ENCODE results near the gene TAS1R2. TPM values are rescaled to one million over a fixed set of nuclear protein-coding genes. Genes with fewer than 3 reads are reported as not detected.

TAS1R2 gene
- total and polyA plus RNA-seq, 9 of the 15 experiments (the other 6 are each of a cell fraction or from before 2014, with no cell fraction given), result not detected

DNA sequence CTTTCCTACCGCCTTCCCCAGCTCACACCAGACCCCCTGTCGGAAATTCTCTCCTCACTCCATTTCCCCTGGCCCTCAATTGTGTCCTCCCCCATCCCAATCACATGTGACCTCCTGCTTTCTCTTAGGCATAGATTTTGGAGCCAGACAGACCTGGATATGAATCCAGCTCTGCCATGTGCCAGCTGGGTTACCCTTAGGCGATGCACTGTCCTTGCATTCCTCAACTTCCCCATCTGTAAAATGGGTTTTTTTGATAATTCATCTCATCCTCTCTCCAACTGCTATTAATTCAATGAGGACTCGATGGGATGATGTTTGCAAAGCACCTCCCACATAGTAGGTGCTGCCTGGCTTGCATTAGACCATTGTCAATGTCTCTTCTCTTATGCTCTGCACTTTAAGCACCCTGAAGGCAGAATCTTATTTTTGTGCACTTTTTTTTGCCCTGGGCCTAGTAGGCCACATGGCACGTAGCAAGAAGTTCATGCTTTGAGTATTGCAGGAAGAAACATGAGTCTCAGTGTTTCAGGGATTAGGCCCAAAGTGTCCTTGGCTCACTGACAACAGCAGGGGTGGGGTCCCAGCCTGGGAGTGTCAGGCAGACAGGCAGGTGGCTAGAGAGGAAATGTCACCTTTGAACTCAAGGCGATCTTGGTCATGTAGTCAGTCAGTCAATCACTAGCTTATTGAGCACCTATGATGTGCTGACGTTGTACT is 47.6 kb downstream of the TAS1R2 start (continued):
- no peak for TF ChIP-seq ZNF197 (CRISPR knock-in tag; IDR thresholded peaks at IDR 0.05; ENCODE audit: low read depth)
- TF ChIP-seq SMAD4 (CRISPR knock-in tag; conservative IDR thresholded peaks at IDR 0.05), result no peak
- TF ChIP-seq MECOM (CRISPR knock-in tag; IDR thresholded peaks at IDR 0.05), result no peak
- TF ChIP-seq WHSC1 (IDR thresholded peaks at IDR 0.05; ENCODE audit: low read length), result no peak
- TF ChIP-seq, protein P1, sequence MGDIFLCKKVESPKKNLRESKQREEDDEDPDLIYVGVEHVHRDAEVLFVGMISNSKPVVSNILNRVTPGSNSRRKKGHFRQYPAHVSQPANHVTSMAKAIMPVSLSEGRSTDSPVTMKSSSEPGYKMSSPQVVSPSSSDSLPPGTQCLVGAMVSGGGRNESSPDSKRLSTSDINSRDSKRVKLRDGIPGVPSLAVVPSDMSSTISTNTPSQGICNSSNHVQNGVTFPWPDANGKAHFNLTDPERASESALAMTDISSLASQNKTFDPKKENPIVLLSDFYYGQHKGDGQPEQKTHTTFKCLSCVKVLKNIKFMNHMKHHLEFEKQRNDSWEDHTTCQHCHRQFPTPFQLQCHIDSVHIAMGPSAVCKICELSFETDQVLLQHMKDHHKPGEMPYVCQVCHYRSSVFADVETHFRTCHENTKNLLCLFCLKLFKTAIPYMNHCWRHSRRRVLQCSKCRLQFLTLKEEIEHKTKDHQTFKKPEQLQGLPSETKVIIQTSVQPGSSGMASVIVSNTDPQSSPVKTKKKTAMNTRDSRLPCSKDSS (IDR thresholded peaks at IDR 0.05; ENCODE audit: low read depth, partially characterized antibody), result no peak
- TF ChIP-seq, protein P2, sequence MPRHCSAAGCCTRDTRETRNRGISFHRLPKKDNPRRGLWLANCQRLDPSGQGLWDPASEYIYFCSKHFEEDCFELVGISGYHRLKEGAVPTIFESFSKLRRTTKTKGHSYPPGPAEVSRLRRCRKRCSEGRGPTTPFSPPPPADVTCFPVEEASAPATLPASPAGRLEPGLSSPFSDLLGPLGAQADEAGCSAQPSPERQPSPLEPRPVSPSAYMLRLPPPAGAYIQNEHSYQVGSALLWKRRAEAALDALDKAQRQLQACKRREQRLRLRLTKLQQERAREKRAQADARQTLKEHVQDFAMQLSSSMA (CRISPR knock-in tag; IDR thresholded peaks at IDR 0.05), result no peak
- peak; percentile 79 to 81 for TF ChIP-seq KDM1A (IDR thresholded peaks at IDR 0.05)
- TF ChIP-seq SIN3A (IDR thresholded peaks at IDR 0.05; ENCODE audit: borderline replicate concordance in 2 of 2, control insufficient read depth in 1 of 2, low read depth in 2 of 2, low read length in 2 of 2), result no peak
- TF ChIP-seq MYBL2 (IDR thresholded peaks at IDR 0.05; ENCODE audit: low read depth), result no peak
- TF ChIP-seq MYBL2 (CRISPR knock-in tag; IDR thresholded peaks at IDR 0.05; ENCODE audit: borderline replicate concordance), result no peak
- no peak for TF ChIP-seq LEF1 (IDR thresholded peaks at IDR 0.05)
- no peak for TF ChIP-seq HOXB6 (CRISPR knock-in tag; IDR thresholded peaks at IDR 0.05; ENCODE audit: borderline replicate concordance)
- TF ChIP-seq MGA (IDR thresholded peaks at IDR 0.05), result no peak
- peak; percentile 92 for TF ChIP-seq BCOR (IDR thresholded peaks at IDR 0.05)
